GM19397 (cell line): ENCODE data around the gene SOWAHA.

Experiments
- ATAC-seq: cut with Tn5 transposase; IDR thresholded peaks from one replicate; pipeline ENCODE4 v1.9.1; 2021; ENCODE audit warnings: mild to moderate bottlenecking, moderate library complexity; ENCODE audit not compliant: unreplicated experiment

SOWAHA gene

DNA sequence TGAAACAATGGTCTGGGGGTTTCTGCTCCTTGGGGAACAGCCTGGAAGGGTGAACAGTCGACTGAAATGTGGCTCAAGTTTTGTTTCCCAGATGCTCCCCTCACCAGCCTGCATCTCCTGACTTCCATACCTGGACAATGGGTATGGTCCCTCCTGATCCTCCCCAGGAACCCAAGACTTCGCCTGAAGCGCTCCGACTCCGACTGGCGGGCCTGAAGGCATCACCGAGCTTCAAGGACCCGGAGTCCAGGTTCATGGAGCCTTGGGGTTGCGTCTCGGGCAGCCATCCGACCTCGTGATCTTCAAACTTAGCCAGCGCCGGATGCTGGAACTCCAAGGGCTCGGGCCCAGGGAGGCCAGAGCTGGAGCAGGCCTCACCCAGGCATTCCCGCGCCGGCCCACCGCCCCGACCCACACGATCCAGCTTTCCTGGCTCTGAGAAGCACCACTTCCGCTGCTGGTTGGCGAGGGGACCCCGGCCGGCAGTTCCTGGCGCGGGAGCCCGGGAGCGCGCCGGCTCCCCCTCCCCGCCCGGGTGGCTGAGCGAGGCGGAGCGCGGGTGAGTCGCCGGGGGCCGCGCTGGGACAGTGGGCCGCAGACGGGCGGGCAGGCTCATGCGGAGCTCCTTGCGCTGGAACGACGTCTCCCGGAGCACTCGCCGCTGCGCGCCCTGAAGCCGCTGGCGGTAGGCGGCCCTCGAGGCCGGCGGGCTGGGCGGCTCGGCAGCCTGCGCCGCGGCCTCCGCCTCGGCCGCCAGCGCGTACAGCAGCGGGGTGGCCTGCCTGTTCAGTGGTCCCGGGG lies 12.1 kb downstream of the SOWAHA start:
- no peak for ATAC-seq

GRCh38 chr5:132825834-132826391 lies 12.8 kb downstream of the SOWAHA start:
- no peak for ATAC-seq

GRCh38 chr5:132826424-132827082 lies 13.5 kb downstream of the SOWAHA start:
- no peak for ATAC-seq

DNA sequence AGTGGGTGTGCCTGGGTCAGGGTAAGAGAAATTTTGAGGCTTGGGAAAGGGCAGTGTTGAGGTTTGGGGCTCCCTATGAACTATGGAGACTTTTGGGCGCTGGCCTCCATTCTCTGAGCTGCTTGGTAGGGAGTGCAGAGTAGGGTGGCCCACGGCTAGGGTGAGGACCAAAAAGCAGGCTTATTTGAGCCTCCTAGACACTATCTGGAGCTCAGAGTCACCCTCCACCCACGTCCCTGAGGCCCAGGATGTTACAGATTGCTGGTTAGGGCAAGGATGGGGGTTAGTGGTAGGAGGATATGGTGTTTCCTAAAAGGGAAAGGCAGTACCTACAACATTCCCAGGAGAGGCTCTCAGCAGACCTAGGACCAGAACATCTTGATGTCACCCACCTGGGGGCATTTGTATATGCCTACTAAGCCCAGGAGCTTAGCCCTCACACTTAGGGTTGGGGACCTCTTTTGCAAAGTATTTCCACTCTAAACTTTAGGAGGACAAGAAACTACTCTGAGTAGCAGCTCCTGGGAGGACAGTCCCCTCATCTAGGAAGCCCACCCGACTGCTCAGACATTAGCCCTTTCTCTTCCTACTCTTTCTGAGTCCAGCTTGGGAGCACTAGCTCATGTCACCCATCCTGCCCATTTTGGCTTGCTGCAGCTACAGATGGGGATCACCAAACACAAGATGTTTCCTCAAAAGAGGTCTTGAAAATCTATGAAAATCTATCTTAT lies 15.0 kb downstream of the SOWAHA start:
- no peak for ATAC-seq

GRCh38 chr5:132828846-132829494 lies 15.9 kb downstream of the SOWAHA start:
- ATAC-seq, result no peak

DNA sequence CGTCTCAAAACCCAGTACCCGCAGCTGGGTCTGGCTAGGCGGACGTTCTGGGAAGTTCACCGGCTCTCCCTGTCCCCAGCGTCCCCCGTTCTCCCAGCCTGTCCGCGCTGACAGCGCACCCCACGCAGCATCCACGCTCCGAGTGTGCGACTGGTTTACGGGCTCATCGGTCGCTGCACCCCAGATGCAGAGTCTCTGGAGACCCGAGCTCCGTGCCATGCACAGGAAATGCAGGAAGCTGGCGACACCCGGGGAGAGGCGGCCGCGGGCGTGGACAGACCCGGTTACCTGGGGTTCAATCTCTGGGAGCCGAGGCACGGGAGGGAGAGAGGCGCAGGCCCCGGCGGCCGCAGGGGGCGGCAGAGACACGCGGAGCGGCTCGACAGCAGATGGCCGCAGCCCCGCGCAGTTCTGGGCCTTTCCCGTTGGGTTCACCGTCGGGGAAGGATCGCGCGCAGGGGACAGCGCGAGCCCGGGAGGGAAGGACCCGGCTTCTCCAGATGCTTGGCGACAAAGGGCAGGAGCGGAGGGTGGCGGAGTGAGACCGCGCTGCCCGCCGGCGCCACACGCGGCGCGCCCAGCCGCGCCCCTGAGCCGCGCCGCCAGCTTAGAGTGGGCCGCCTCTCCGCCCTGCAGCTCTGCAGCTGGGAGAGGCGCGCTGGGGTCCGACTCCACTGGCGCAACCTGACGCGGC lies 16.8 kb downstream of the SOWAHA start:
- peak; percentile 75 for ATAC-seq

GRCh38 chr5:132830436-132831094 lies 17.5 kb downstream of the SOWAHA start, which contains the start of gene SHROOM1:
TSS of gene SHROOM1 (minus strand) at chr5:132830647. CDS start at chr5:132826140, 4,507 bp downstream.
- ATAC-seq, result peak; percentile 72

DNA sequence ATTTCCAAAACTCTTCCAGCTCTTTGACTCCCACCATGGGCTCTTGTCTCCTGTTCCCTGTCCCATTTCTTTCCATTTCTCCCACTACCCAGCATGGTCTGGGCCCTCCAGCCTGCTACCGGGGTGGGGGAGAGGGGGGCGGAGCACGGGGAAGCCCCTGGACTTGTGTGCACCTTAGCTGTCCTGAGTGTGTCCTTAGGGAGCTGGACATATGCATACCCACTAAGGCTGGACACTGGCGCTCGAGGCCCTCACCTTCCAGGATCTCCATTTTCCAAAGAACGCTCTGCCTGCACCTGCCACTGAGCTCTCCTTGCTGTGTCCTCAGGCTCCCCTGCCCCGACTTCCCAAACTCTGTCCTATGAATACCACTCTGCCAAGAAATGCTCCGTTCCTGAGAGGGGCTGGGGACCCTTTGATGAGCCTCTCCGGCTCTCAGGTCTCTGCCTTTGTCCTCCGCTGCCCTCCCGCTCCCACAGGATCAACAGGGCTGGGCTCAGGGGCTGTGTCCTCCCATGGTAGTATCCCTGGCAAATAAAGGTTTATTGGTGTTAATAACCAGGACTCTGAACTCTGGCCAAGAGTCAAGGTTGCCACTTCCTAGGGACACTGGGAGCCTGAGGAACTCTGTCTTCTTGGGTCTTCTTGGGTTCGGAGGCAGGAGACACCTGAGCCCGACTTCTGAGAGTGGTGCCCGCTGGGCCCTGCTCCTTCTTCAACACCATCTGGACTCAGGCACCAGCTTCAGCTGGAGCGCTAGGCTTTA lies 18.2 kb downstream of the SOWAHA start:
- ATAC-seq, result no peak

- ATAC-seq, result no peak
Measured at GRCh38 chr5:132832612-132833011, 19.5 kb downstream of the SOWAHA start.

DNA sequence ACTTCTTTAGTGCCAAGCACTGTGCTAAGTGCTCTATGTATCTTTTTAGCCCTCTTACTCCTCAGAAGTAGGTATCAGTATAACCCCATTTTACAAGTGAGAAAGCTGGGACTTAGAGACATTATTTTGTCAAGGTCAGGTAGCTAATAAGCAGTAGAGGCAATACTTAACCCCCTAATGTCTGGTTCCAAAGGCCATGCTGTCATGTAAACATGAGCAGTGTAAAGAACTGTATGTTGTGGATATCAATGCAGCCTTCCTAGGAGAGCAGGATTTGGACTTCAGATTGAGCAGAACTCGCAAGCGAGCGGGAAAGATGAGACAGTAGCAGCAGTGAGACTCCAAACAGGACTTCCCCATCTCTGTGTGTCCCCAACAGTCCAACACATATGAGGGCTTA lies 21.0 kb downstream of the SOWAHA start:
- ATAC-seq, result no peak

GRCh38 chr5:132836852-132837251 lies 23.8 kb downstream of the SOWAHA start:
- no peak for ATAC-seq

- no peak for ATAC-seq
Measured at GRCh38 chr5:132837868-132838267, 24.8 kb downstream of the SOWAHA start.

DNA sequence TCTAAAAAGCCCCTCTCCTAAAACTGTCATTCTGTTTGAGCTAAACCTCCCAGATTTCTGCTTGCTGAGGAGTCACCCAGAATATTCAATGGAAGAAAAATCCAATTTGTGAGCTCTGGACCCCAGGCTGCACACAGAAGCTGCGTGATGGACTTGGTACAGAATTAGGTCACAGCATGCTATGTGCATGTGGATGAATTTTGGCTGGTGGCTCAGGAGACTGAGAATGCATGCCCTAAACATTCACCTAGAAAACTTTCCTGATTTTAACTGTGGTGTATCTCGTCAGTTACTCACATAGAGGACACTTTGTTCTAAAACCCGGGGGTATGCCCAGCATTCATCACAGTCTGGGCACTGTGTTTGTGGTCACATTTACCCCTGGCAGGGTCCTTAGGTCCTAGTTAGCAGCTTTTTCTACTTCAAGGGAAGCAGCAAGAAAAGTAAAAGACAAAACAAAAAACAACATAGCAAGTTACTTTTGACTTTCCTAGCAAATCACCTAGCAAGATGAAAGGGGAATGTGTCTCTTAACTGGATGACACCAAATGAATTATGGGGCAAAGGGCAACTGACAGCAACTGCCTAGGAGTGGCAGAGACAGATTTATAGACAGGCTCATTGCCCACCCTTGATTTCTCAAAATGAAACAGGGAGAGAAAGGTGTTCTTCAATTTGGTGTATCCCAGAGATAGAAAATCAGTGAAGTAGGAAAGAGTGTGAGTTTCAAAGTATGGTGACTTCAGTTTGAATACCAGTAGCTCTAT lies 25.6 kb downstream of the SOWAHA start:
- ATAC-seq, result no peak

GRCh38 chr5:132839426-132840301 lies 26.6 kb downstream of the SOWAHA start:
- ATAC-seq, result no peak

DNA sequence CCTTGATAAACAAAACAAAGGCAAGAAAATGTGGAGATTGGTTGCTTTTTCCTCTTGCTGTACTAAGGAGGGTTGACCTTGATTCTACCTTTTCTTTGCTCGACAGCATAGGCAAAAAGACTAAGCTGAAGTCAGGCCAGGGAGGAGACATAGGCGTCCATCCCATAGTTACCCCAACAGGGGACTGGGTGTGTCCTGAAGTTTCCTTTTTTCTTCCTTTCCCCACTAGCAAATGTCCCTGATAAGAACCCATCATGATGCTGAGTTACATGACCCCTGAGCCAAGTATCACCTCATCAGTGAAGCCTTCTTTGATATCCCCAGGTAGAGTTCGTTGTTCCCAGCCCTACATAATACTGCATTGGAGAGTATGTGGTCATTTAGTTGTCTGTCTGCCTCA lies 27.2 kb downstream of the SOWAHA start:
- ATAC-seq, result no peak

DNA sequence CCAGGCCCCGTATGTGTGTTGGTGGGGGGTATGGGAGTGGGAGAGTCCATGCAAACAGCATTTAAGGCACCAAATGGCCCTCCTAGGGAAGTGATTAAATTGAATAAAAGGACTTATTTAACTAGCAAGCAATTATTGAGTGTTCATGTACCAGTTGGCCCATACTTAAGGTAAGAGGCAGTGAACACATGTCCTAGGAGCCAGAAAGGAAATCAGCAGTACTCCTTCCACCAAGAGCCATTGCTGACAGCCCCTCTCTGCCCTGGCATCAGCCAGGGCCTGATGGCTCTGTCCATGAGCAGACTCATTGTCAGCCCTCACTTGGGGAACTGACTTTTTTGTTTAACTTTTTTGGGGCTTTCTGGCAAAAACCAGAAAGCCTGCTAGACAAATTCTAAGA lies 27.8 kb downstream of the SOWAHA start:
- ATAC-seq, result no peak

DNA sequence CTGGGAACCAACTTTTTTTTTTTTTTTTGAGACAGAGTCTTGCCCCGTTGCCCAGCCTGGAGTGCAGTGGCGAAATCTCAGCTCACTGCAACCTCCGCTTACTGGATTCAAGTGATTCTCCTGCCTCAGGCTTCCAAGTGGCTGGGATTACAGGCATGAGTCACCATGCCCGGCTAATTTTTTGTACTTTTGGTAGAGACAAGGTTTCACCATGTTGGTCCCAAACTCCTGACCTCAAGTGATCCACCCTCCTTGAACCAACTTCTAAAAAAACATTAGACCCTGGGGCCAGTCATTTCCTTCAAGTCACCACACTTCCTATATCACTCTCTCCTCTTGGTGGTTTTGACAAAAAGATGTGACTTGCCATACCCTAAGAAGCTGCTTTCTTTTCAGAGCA lies 28.2 kb downstream of the SOWAHA start:
- no peak for ATAC-seq
